Parathyroid adenoma (tissue), 2 donors: ENCODE data around the gene KRTAP4-1.
"Not testable (repeated sequence)": the region's sequence is repeated elsewhere in the genome, so short reads cannot be mapped to it uniquely, and the experiment has no call there.

ENCODE experiments used
- H2AFZ ChIP-seq: fragments of 300-600 bp; sonication (generic); one replicate; pipeline ENCODE4 v1.7.0; 2017; ENCODE audit warnings: antibody characterized with exemption, mild to moderate bottlenecking
- H3K27ac ChIP-seq: fragments of 300-600 bp; sonication (generic); one replicate; pipeline ENCODE4 v1.7.0; 2017
- H3K27me3 ChIP-seq: fragments of 300-600 bp; sonication (generic); one replicate; pipeline ENCODE4 v1.7.0; 2017; ENCODE audit warnings: low read length; ENCODE audit not compliant: control insufficient read depth, insufficient read depth
- H3K36me3 ChIP-seq: fragments of 300-600 bp; sonication (generic); one replicate; pipeline ENCODE4 v1.7.0; 2017; ENCODE audit warnings: low read length; ENCODE audit not compliant: control insufficient read depth, insufficient read depth
- H3K4me1 ChIP-seq: fragments of 300-600 bp; sonication (generic); one replicate; pipeline ENCODE4 v1.7.0; 2017; ENCODE audit warnings: control low read depth
- H3K4me2 ChIP-seq: fragments of 300-600 bp; sonication (generic); one replicate; pipeline ENCODE4 v1.7.0; 2017; ENCODE audit warnings: low read length
- H3K4me3 ChIP-seq: fragments of 300-600 bp; sonication (generic); one replicate; pipeline ENCODE4 v1.7.0; 2017; ENCODE audit warnings: low read depth, low read length
- H3K79me2 ChIP-seq: fragments of 300-600 bp; sonication (generic); one replicate; pipeline ENCODE4 v1.7.0; 2017; ENCODE audit warnings: control low read depth
- H3K9ac ChIP-seq: fragments of 300-600 bp; sonication (generic); one replicate; pipeline ENCODE4 v1.7.0; 2017; ENCODE audit warnings: mild to moderate bottlenecking
- H3K9me3 ChIP-seq: fragments of 300-600 bp; sonication (generic); one replicate; pipeline ENCODE4 v1.7.0; 2017; ENCODE audit warnings: low read length; ENCODE audit not compliant: control insufficient read depth
- CTCF ChIP-seq: fragments of 300-600 bp; sonication (generic); IDR thresholded peaks from one replicate; pipeline ENCODE4 v1.7.0; 2017; ENCODE audit warnings: antibody characterized with exemption, mild to moderate bottlenecking
- donor health status: primary hyperparathyroidism.

Gene KRTAP4-1

GRCh38 chr17:41184480-41184961, at the start of gene KRTAP4-1:
TSS of gene KRTAP4-1 (minus strand) at chr17:41184911. CDS start at chr17:41184854, 57 bp downstream.
- no peak within 1 kb of the TSS for H3K4me2 ChIP-seq
- H3K27me3 ChIP-seq, result no peaks in the 10 kb centered on the region
- no peaks in the 10 kb centered on the region for H3K36me3 ChIP-seq
- no peak within 1 kb of the TSS for H3K9ac ChIP-seq
- H2AFZ ChIP-seq, result no peak within 1 kb of the TSS
- no peaks in the 10 kb centered on the region for H3K9me3 ChIP-seq
- H3K79me2 ChIP-seq, result no peaks in the 10 kb centered on the region
- no peaks in the 10 kb centered on the region for H3K4me1 ChIP-seq
- no peak within 1 kb of the TSS for H3K27ac ChIP-seq
- no peak for TF ChIP-seq CTCF
- H3K4me3 ChIP-seq, result no peak within 1 kb of the TSS

GRCh38 chr17:41232399-41233105, 47.8 kb upstream of the KRTAP4-1 start, which contains the start of gene KRTAP9-3:
TSS of gene KRTAP9-3 (plus strand) at chr17:41232449. CDS start at chr17:41232502, 53 bp downstream.
- H3K27ac ChIP-seq, H3K4me3 ChIP-seq, H3K79me2 ChIP-seq, H3K4me2 ChIP-seq, H3K4me1 ChIP-seq, H2AFZ ChIP-seq, H3K36me3 ChIP-seq, H3K9me3 ChIP-seq, H3K27me3 ChIP-seq, H3K9ac ChIP-seq: not testable (repeated sequence)

- Histone ChIP-seq H3K9me3 (no peaks in the 10 kb centered on the region), H3K36me3 (no peaks in the 10 kb centered on the region), H3K4me2 (no peak overlapping the region), H3K9ac (no peak overlapping the region), H3K4me3 (no peak overlapping the region), H3K27me3 (no peaks in the 10 kb centered on the region), H2AFZ (no peak overlapping the region), H3K79me2 (no peaks in the 10 kb centered on the region), H3K27ac (no peak overlapping the region), H3K4me1 (no peaks in the 10 kb centered on the region)
- TF ChIP-seq CTCF, result no peak
Measured at GRCh38 chr17:41231731-41232130, 47.0 kb upstream of the KRTAP4-1 start.

GRCh38 chr17:41230094-41230493, 45.4 kb upstream of the KRTAP4-1 start:
- H3K4me2 ChIP-seq, result no peak overlapping the region
- no peaks in the 10 kb centered on the region for H3K79me2 ChIP-seq
- no peaks in the 10 kb centered on the region for H3K36me3 ChIP-seq
- no peak overlapping the region for H2AFZ ChIP-seq
- no peaks in the 10 kb centered on the region for H3K4me1 ChIP-seq
- H3K9ac ChIP-seq, result no peak overlapping the region
- no peak overlapping the region for H3K4me3 ChIP-seq
- no peaks in the 10 kb centered on the region for H3K27me3 ChIP-seq
- TF ChIP-seq CTCF, result no peak
- H3K9me3 ChIP-seq, result no peaks in the 10 kb centered on the region
- no peak overlapping the region for H3K27ac ChIP-seq

- H3K4me3 ChIP-seq, H3K27ac ChIP-seq, H3K9me3 ChIP-seq, H3K9ac ChIP-seq, H2AFZ ChIP-seq, H3K36me3 ChIP-seq, H3K27me3 ChIP-seq, H3K4me2 ChIP-seq, H3K4me1 ChIP-seq, H3K79me2 ChIP-seq: not testable (repeated sequence)
Measured at GRCh38 chr17:41226598-41227095, 41.9 kb upstream of the KRTAP4-1 start, which contains the start of gene KRTAP9-2. TSS of gene KRTAP9-2 (plus strand) at chr17:41226648. CDS start at chr17:41226655, 7 bp downstream.
